Colonic mucosa (tissue), 4 donors: Measurements from ENCODE around the gene CRISPLD2. TPM values are rescaled to one million over a fixed set of nuclear protein-coding genes. Genes with fewer than 3 reads are reported as not detected.

ENCODE experiments used
- DNase-seq: peaks from one replicate; pipeline ENCODE4 v3.0.0-alpha.2; 2020
- H3K27ac ChIP-seq: fragments of 200-600 bp; one replicate; pipeline ENCODE4 v1.8.0; 2021
- H3K27me3 ChIP-seq: fragments of 200-600 bp; one replicate; pipeline ENCODE4 v1.8.0; 2021
- H3K36me3 ChIP-seq: fragments of 200-600 bp; one replicate; pipeline ENCODE4 v1.8.0; 2021
- H3K4me1 ChIP-seq: fragments of 200-600 bp; one replicate; pipeline ENCODE4 v1.8.0; 2021; ENCODE audit warnings: mild to moderate bottlenecking
- H3K4me3 ChIP-seq: fragments of 200-600 bp; one replicate; pipeline ENCODE4 v1.8.0; 2021
- H3K9ac ChIP-seq, 2 donors: one replicate each; pipeline ENCODE4 v1.7.0; 2013; ENCODE audit warnings: control low read depth in 2 of 2, low read depth in 2 of 2, low read length in 2 of 2
- H3K9me3 ChIP-seq: fragments of 200-600 bp; one replicate; pipeline ENCODE4 v1.8.0; 2021
- CTCF ChIP-seq: fragments of 200-600 bp; IDR thresholded peaks from one replicate; pipeline ENCODE4 v1.8.0; 2022; ENCODE audit warnings: antibody characterized with exemption, mild to moderate bottlenecking
- intact Hi-C: fragments of 100-400 bp; cut with DNase I; formaldehyde crosslinking; loops from one replicate; pipeline ENCODE4 v1.14.1; 2022
- total RNA-seq, 2 donors: library from RNA; stranded (reverse); fragmentation: NEBNext Ultra II Directional in 1 of 2; extraction: Animal tissue kit (Norgen Biotek cat#: 25700) in 1 of 2; gene quantifications; one replicate each; pipeline ENCODE4 v1.2.1, GENCODE V29; 2021
- donor health status: healthy.
- donor health status: DM: no; HTN: no; CAD: no.
- donor health status: DM: no; HTN: no; CAD: no.

CRISPLD2 gene
- total RNA-seq, 2 donors from 2014 or later = 10.4 to 37.9 TPM

GRCh38 chr16:84942786-84943185 is 123.0 kb downstream of the CRISPLD2 start:
- no peak for TF ChIP-seq CTCF
- no peak overlapping the region for H3K4me3 ChIP-seq
- no peaks in the 10 kb centered on the region for H3K4me1 ChIP-seq
- no peak overlapping the region for H3K9ac ChIP-seq
- no peaks in the 10 kb centered on the region for H3K9me3 ChIP-seq
- H3K36me3 ChIP-seq = no peaks in the 10 kb centered on the region
- DNase-seq = no peak
- no peaks in the 10 kb centered on the region for H3K27me3 ChIP-seq
- H3K27ac ChIP-seq = no peak overlapping the region
- intact Hi-C loops = no loop called here

DNA sequence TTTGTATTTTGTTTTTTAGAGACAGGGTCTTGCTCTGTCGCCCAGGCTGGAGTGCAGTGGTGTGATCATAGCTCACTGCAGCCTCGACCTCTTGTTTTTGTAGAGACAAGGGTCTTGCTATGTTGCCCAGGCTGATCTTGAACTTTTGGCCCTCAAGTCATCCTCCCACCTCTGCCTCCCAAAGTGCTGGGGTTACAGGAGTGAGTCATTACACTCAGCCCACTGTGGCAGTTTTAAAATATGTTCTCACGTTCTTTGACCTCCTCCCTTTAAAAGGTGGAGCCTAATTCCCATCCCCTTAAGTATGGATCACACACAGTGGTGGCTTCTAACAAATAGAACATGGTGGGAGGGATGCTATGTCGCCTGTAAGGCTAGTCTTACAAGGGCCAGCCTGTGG is 123.8 kb downstream of the CRISPLD2 start:
- H3K9me3 ChIP-seq = no peaks in the 10 kb centered on the region
- no peaks in the 10 kb centered on the region for H3K4me1 ChIP-seq
- no peak for TF ChIP-seq CTCF
- intact Hi-C loops = no loop called here
- H3K27me3 ChIP-seq = no peaks in the 10 kb centered on the region
- H3K27ac ChIP-seq = no peak overlapping the region
- H3K9ac ChIP-seq = no peak overlapping the region
- no peak overlapping the region for H3K4me3 ChIP-seq
- H3K36me3 ChIP-seq = no peaks in the 10 kb centered on the region
- no peak for DNase-seq

DNA sequence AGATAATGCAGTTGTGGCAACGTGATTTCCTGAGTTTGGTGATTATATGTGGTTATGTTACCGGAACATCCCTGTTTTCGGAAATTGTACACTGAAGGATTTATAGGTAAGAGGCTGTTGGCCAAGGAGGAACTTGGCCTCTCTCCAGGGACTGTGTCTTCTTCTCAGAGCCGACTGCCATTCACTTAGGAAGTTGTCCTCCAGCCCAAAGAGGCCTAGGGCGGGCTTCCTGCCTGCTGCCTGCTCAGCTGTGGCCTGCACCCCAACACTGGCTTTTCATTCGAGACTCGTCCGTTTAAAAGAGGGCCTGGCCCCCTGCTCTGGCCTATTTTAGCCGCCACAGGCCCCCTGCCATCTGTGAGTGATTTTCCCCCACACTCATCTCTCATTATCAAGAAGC is 127.2 kb downstream of the CRISPLD2 start:
- Histone ChIP-seq H3K4me1 (no peaks in the 10 kb centered on the region), H3K9ac (no peak overlapping the region), H3K27ac (no peak overlapping the region), H3K36me3 (no peaks in the 10 kb centered on the region), H3K4me3 (no peak overlapping the region), H3K27me3 (no peaks in the 10 kb centered on the region), H3K9me3 (no peaks in the 10 kb centered on the region)
- peak; percentile 67 for DNase-seq
- intact Hi-C loops = no loop called here
- no peak for TF ChIP-seq CTCF

GRCh38 chr16:84947996-84948850 is 128.4 kb downstream of the CRISPLD2 start:
- H3K4me3 ChIP-seq = no peak overlapping the region
- no peaks in the 10 kb centered on the region for H3K9me3 ChIP-seq
- no peak for DNase-seq
- no peaks in the 10 kb centered on the region for H3K4me1 ChIP-seq
- H3K27me3 ChIP-seq = no peaks in the 10 kb centered on the region
- no peak overlapping the region for H3K9ac ChIP-seq
- H3K36me3 ChIP-seq = no peaks in the 10 kb centered on the region
- no peak overlapping the region for H3K27ac ChIP-seq
- TF ChIP-seq CTCF = no peak
- intact Hi-C loops = no loop called here

DNA sequence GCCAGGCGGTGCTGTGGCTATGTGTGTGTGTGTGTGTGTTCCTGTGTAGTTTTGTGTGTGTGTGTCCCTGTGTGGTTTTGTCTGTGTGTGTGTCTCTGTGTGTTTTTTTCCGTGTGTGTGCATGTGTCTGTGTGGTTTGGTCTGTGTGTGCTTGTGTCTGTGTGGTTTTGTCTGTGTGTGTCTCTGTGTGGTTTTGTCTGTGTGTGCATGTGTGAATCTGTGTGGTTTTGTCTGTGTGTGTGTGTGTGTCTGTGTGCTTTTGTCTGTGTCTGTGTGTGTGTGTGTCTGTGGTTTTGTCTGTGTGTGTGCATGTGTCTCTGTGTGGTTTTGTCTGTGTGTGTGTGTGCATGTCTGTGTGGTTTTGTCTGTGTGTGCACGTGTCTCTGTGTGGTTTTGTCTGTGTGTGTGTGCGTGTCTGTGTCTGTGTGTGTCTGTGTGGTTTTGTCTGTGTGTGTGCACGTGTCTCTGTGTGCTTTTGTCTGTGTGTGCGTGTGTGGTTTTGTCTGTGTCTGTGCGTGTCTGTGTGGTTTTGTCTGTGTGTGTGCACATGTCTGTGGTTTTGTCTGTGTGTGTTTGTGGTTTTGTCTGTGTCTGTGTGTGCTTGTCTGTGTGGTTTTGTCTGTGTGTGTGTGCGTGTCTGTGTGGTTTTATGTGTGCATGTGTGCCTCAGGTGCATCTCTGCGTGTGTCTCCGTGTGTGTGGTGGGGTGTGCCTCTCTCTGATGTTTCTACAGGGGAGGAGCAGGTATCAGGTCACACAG is 129.2 kb downstream of the CRISPLD2 start:
- Histone ChIP-seq H3K9ac (no peak overlapping the region), H3K27me3 (no peaks in the 10 kb centered on the region), H3K9me3 (no peaks in the 10 kb centered on the region), H3K4me1 (no peaks in the 10 kb centered on the region), H3K27ac (no peak overlapping the region), H3K36me3 (no peaks in the 10 kb centered on the region), H3K4me3 (no peak overlapping the region)
- no peak for TF ChIP-seq CTCF
- intact Hi-C loops = no loop called here
- DNase-seq = no peak
